Brain microvascular endothelial cell (primary cell): ENCODE measurements around the gene RGS19.
"Not testable (repeated sequence)": the region's sequence is repeated elsewhere in the genome, so short reads cannot be mapped to it uniquely, and the experiment has no call there.

Experiments used
- DNase-seq: peaks from one replicate; pipeline ENCODE4 v3.0.0-alpha.2; 2020
- H3K27ac ChIP-seq: fragments of 250-450 bp; sonication (Bioruptor Pico); 2 replicates; pipeline ENCODE4 v1.5.1; 2020; ENCODE audit warnings: mild to moderate bottlenecking, moderate library complexity
- H3K27me3 ChIP-seq: fragments of 250-450 bp; sonication (Bioruptor Pico); replicated peaks from 2 replicates; pipeline ENCODE4 v1.5.1; 2020; ENCODE audit warnings: mild to moderate bottlenecking
- H3K36me3 ChIP-seq: fragments of 250-450 bp; sonication (Bioruptor Pico); replicated peaks from 2 replicates; pipeline ENCODE4 v1.5.1; 2020; ENCODE audit warnings: mild to moderate bottlenecking
- H3K4me3 ChIP-seq: 2 replicates; pipeline ENCODE4 v1.5.1; 2011; ENCODE audit warnings: low read depth, mild to moderate bottlenecking, control low read depth, low read length, moderate library complexity
- in situ Hi-C: cut with HindIII; loops from 2 replicates; pipeline ENCODE4 v1.10.0; 2017; ENCODE audit warnings: low sequenced_read_pairs, low pct_ligation_motif_present
- TF ChIP-seq, protein P1 (sequence below): IDR thresholded peaks from 2 replicates; pipeline ENCODE4 v1.5.1; 2011; ENCODE audit warnings: low read depth, mild to moderate bottlenecking, moderate library complexity, low read length, control low read depth, inconsistent platforms; ENCODE audit errors: missing control alignments

RGS19 gene

DNA sequence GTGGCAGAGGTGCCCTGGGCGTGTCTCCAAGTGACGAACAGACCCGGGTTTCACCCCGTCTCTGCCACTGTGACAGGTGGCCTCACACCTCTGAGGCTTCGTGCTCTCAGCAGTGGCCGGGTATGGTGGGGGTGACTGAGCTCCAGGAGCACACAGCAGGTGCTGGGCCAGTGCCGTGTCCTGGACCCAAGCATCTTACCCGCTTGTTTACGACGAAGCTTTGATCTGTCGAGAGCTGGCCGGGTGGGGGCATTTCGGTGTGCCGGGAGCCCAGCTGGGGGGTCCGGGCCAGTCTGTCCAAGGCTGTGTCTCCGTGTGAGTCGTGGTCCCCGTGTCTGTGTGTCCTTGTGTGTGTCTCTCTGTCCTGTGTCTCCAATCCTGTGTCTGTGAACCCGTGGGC is 12.0 kb upstream of the RGS19 start:
- no peak overlapping the region for H3K27ac ChIP-seq
- in situ Hi-C loops = no loop called here
- DNase-seq = no peak
- H3K27me3 ChIP-seq = peaks cover 7% of the 10 kb centered on the region
- no peaks in the 10 kb centered on the region for H3K36me3 ChIP-seq
- H3K4me3 ChIP-seq = no peak overlapping the region
- TF ChIP-seq, protein P1, sequence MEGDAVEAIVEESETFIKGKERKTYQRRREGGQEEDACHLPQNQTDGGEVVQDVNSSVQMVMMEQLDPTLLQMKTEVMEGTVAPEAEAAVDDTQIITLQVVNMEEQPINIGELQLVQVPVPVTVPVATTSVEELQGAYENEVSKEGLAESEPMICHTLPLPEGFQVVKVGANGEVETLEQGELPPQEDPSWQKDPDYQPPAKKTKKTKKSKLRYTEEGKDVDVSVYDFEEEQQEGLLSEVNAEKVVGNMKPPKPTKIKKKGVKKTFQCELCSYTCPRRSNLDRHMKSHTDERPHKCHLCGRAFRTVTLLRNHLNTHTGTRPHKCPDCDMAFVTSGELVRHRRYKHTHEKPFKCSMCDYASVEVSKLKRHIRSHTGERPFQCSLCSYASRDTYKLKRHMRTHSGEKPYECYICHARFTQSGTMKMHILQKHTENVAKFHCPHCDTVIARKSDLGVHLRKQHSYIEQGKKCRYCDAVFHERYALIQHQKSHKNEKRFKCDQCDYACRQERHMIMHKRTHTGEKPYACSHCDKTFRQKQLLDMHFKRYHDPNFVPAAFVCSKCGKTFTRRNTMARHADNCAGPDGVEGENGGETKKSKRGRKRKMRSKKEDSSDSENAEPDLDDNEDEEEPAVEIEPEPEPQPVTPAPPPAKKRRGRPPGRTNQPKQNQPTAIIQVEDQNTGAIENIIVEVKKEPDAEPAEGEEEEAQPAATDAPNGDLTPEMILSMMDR = no peak

DNA sequence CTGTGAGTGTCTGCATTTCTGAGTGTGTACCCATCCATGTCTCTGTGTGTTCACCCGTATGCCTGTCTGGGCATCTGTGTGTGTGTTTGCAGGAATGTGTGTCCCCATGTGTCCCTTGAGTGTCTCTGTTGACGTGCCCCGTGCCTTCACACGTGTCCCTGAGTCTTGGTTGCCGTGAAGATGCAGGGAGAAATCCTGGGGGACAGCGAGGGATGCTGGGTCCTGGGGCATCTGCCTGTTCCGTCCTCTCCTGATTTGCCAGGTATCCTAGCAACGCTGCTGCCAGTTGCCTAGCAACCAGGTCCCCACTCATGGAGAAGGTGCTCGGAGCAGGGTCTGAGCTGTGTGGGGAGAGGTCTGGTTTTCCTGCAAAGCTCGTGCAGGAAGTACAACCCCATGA is 10.8 kb upstream of the RGS19 start:
- no peak for DNase-seq
- in situ Hi-C loops = no loop called here

DNA sequence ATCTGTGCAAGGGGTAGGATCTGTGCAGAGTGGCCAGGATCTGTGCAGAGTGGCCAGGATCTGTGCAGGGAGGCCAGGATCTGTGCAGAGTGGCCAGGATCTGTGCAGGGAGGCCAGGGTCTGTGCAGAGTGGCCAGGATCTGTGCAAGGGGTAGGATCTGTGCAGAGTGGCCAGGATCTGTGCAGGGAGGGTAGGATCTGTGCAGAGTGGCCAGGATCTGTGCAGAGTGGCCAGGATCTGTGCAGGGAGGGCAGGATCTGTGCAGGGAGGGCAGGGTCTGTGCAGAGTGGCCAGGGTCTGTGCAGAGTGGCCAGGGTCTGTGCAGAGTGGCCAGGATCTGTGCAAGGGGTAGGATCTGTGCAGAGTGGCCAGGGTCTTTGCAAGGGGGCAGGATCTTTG is 9.3 kb upstream of the RGS19 start:
- H3K27ac ChIP-seq, in situ Hi-C loops, DNase-seq, H3K4me3 ChIP-seq, H3K36me3 ChIP-seq: not testable (repeated sequence)
- H3K27me3 ChIP-seq = peaks cover 34% of the 10 kb centered on the region

More for the DNA sequence above, 10.8 kb upstream of the RGS19 start:
- TF ChIP-seq, protein P1 = no peak
- Histone ChIP-seq H3K4me3 (no peak overlapping the region), H3K36me3 (no peaks in the 10 kb centered on the region), H3K27ac (no peak overlapping the region), H3K27me3 (peaks cover 19% of the 10 kb centered on the region)

DNA sequence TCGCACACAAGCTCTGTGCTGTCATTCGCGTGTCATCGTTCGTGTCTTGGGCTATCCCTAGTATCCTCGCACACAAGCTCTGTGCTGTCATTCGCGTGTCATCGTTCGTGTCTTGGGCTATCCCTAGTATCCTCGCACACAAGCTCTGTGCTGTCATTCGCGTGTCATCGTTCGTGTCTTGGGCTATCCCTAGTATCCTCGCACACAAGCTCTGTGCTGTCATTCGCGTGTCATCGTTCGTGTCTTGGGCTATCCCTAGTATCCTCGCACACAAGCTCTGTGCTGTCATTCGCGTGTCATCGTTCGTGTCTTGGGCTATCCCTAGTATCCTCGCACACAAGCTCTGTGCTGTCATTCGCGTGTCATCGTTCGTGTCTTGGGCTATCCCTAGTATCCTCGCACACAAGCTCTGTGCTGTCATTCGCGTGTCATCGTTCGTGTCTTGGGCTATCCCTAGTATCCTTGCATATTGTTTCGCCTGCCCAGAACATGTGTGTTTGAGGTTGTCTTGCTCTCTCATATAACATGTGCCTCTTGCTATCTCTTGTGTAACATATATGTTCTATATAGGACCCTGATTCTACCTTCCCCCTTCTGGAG is 8.0 kb upstream of the RGS19 start:
- H3K27ac ChIP-seq, H3K4me3 ChIP-seq, in situ Hi-C loops, DNase-seq, H3K36me3 ChIP-seq: not testable (repeated sequence)
- H3K27me3 ChIP-seq = peaks cover 34% of the 10 kb centered on the region

DNA sequence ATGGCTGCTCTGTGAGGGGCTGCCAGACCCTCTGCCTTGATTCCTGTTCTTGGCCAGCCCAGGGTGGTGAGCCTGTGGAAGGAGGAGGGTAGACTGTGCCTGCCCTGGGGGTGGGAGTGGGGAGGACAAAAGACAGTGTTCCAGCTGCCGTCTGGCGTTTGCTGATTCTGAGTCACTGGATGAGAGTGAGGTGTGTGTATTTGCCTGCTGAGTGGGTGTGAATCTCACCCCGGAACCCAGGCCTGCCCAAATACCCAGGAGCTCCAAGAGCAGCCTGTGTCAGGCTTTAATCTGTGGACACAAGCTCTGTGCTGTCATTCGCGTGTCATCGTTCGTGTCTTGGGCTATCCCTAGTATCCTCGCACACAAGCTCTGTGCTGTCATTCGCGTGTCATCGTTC is 7.5 kb upstream of the RGS19 start:
- in situ Hi-C loops = no loop called here
- TF ChIP-seq, protein P1 = no peak
- no peak overlapping the region for H3K27ac ChIP-seq
- peaks cover 34% of the 10 kb centered on the region for H3K27me3 ChIP-seq
- no peak for DNase-seq
- no peak overlapping the region for H3K4me3 ChIP-seq
- no peaks in the 10 kb centered on the region for H3K36me3 ChIP-seq

DNA sequence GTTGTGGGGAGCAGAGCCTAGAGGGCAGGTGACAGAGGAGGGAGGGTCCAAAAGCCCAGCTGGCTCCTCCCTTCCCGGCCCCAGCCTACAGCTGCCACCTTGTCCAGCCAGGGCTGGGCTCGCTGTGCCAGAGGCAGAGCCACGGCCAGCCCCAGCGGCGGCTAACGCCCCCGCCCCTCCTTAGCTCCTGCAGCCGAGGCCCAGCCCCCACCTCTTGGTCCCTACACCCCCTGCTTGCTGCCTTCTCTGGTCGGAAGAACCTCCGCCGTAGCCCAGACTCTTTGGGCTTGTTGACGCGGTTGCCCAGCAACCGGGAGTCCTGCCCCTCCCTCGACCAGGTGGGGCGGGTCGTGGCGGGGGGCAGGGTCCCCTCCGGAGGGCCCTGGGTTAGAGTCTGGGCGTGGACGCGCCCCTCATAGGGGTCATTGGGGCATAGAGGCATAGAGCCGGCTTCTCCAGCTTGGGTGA is 5.4 kb upstream of the RGS19 start:
- TF ChIP-seq, protein P1 = no peak
- Histone ChIP-seq H3K4me3 (no peak overlapping the region), H3K27me3 (peaks cover 30% of the 10 kb centered on the region), H3K36me3 (no peaks in the 10 kb centered on the region), H3K27ac (no peak overlapping the region)
- no peak for DNase-seq
- in situ Hi-C loops = no loop called here
